Embryonic facial prominence (tissue), 1 donor: ENCODE results near the gene TDRD9.
A peak's percentile ranks its signal among the peaks of the same experiment; 100 is the strongest.
"Not testable (repeated sequence)": the region's sequence is repeated elsewhere in the genome, so short reads cannot be mapped to it uniquely, and the experiment has no call there.

Experiments
- DNase-seq: peaks from one replicate; pipeline ENCODE4 v3.0.0-alpha.2; 2016; ENCODE audit errors: extremely low spot score

Gene TDRD9

DNA sequence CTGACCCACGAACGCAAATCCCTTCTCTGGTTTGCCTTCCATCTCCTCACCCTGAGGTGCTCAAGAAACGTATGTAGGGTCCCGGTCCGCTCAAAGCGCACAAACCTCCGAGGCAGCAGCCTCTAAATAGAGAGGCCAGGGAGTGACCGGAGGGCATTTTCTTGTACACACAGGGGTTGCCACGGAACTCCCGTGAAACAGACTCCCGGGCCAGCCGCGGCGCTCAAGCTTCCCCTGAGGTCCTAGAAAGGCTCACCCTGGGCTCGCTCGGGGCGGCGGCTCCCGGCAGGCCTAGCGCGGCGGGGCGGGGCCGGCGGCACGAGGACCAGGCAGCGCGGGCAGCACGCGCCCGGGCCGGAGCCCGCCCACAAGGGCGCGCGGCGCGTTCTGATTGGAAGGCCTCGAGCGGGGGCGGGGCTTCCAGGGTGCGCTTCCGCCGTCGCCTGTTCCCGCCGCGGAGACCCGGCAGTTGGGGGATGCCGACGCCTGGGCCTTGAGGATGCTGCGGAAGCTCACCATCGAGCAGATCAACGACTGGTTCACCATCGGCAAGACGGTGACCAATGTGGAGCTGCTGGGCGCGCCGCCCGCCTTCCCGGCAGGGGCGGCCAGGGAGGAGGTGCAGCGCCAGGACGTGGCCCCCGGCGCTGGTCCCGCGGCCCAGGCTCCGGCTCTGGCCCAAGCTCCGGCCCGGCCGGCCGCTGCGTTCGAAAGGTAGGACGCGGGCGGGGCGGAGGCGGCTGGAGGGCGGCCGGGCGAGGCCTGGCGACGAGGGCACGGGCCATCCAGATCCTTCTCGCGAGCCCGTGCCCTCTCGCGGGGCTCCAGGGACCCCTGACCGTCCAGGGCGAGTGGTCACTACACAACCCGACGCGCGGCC lies at the start of gene TDRD9:
Gene TDRD9, plus strand, starts transcription at position 446 of the 880 bp plus-strand sequence. Its CDS starts 54 bp downstream, at position 500.
- DNase-seq = no peak

GRCh38 chr14:103879118-103879569 lies 49.1 kb upstream of the TDRD9 start:
- DNase-seq = no peak

DNA sequence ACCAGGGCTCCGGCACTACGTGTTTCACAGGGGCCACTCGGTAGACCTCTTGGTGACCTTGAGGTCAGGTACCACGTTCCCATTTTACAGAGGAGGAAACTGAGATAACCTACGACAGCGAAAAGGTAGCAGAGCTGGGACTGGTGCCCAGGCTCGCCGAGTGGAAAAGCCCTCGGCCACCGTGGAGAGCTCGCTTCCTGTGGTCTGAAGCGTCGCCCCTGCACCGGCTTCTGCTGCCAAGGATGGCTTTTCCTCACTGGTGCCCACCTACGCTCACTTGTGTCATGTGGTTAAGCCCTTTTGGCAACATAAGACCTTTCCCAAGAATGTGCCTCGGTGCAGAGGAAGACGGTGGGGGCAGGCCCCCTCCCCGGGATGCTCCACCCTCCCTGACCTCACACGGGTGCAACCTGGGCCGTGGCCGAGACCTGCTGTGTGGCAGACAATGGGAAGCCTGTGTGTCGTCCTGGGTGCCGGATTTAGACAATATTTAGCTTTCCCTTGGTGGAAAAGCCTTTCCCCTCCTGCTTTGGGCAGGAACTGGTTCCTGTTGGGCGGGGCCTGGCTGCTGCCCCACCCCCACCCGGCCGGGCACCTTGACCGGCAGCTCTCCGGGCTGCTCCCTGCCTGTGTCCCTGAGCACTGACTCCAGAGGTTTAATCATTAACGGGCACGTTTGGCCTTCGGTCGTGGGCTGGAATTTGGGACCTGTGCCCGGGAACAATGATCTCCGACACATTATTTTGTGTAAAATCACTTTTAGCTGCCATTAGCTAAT lies 48.5 kb upstream of the TDRD9 start:
- no peak for DNase-seq

- peak; percentile 20 for DNase-seq
These were observed 47.6 kb upstream of the TDRD9 start for GRCh38 chr14:103880348-103881267.

- no peak for DNase-seq
These were observed 46.7 kb upstream of the TDRD9 start for GRCh38 chr14:103881268-103882201.

DNA sequence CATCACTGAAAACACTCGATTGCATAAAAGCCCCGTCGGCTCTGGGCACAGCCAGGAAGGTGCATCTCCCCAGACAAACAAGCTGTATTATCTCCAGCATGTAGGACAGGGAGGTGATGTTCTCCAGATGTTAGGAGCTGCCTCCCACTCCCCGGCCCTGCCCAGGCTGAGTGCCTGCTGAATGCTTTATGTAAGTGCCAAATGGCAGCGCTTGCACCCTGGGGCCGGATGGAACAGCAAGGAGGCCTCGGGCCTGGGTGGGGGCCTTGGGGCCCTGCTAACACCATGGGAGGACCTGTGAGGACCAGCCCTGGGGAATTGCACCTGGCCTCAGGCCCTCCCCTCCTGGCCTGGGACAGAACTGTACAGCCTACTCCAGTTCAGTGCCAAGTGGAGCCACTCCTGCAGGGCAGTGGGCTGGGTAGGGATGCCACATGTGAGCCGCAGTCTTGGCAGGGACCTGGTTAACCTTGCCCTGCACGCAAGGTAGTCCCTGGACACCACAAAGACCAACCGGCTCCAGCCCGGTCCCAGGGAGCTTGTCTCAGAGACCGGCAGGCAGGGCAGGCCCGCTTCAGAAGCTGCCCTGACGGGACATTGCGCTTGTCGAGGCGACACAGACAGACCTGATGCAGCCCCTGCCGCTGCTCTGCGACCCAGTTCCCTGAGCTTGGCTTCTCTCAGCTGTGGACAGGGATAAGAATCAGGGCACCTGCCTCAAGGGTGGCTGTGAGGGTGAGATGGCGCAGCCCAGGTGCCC lies 45.6 kb upstream of the TDRD9 start:
- DNase-seq = no peak

DNA sequence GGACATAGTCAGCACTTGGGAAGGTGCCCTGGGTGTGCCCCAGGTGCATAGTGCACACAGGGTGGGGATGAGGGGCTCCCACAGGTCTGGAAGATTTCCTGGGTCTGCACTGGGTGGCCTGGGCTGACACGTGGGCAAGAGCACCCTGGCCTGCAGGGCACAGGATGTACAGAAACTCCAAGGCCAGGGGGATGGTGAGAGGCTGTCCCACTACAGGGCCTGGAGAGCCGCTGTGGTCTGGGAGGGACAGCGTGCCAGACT lies 45.1 kb upstream of the TDRD9 start:
- no peak for DNase-seq

GRCh38 chr14:103884854-103885253 lies 43.4 kb upstream of the TDRD9 start:
- DNase-seq = no peak

- no peak for DNase-seq
These were observed 42.7 kb upstream of the TDRD9 start for GRCh38 chr14:103885509-103885932.

DNA sequence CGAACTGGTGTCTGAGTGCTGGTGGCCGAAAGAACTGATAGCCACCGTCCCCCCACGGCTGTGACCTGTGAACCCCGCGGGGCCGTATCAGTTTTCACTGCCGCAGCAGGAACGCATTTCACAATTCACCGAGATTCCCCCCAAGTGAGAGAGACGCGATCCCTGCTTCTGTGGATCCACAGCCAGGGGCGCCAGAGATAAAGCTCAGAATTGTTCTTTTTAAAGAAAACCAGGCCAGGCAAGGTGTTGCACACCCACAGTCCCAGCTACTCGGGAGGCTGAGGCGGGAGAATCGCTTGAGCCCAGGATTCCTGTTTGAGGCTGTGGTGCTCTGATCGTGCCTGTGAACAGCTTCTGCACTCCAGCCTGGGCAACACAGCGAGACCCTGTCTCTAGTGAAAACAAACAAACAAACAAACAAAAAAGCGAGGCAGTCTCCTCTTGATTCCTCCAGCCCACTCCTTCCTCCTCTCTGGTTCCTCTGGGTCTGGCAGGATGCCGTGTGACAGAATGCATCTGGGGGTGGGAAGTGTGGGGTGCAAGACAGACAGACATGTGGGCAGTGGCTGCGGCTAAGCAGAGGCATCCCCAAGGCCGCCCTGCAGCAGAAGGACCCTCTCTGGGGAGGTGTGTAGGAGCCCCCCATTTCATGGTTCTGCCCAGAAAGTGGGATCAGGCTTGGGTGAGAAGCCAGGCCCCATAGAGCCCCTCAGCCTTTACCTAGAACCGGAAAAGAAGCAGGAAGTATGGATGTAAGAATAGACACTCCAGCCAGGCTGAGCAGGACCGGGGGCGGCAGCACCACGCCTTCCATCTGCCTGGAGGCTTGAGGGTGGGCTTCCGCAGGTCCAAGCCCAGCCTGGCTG lies 41.7 kb upstream of the TDRD9 start:
- DNase-seq = no peak

DNA sequence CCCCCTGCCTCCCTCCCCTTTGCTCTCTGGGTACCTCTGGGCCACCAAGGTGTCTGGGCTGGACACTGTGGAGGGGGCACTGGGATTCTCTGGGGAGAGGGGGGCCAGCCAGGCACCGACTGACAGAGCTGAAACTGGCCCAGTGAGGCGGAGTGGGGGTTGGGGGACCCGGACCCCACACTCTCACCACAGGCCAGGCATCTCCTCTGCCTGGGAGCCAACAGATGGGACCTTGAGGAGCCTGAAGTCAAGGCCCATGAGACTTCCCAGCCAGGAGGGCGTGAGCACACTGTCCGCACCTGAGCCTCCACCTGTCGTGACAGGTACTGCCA lies 41.1 kb upstream of the TDRD9 start:
- no peak for DNase-seq

GRCh38 chr14:103887557-103888115 lies 40.6 kb upstream of the TDRD9 start:
- DNase-seq = no peak

- DNase-seq = not testable (repeated sequence)
These were observed 39.3 kb upstream of the TDRD9 start for GRCh38 chr14:103889002-103889312.

- DNase-seq = no peak
These were observed 38.8 kb upstream of the TDRD9 start for GRCh38 chr14:103889313-103890051.

DNA sequence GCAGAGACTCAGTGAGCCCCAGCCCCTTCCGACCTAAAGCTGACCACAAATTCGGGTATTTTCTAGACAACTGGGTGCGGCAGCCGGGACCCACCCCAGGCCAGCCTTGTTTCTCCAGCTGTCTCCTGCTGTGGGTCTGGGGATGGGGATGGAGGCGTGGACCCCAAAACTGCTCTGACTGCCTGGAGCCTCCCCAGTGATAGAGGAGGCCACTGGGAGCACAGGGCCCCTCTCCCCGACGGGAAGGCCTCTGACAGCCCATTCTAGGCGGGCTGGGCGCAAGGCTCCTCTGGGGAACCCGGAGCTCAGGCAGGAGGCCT lies 38.2 kb upstream of the TDRD9 start:
- no peak for DNase-seq

DNA sequence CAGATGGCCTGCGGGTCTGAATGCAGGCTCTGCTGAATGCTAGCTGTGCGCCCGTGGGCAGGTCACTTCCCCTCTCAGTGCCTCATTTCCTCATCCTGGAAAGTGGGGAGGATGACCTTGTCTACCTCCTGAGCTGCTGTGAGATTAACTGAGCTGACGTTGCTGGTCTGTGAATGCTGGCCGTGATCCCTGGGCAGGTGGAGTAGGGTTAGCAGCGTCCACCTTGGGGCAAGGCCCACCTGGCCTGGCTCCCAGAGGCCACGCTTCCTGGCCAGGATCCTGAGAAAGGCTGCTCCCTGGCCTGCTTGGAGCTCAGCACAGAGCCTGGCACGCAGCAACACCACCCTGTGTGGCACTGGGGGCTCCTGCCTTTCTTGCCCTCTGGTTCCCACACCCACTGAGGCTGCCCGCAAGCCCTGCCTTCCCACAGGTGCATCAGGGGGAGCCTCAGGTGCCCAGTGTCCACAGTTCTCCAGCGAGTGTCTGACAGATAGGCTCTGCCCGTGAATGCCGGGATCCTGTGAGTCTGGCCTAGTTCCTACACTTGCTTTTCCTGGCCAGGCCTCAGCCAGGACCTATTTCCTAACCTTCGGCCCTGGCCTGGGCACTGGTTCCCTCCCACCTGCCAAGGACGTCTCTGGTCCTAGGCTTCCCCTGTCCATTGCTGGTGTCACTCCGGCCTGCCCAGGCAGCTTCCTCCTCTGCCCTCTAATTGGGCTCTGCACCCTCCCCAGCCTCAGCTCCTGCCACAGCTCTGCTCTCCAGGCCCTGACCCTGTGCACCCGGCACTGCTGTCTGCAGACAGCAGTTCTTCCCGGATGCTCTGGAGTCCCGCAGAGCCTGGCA lies 37.2 kb upstream of the TDRD9 start:
- no peak for DNase-seq

GRCh38 chr14:103891667-103892215 lies 36.5 kb upstream of the TDRD9 start:
- no peak for DNase-seq
